ENCODE results near the gene ENPP1. TPM values are rescaled to one million over a fixed set of nuclear protein-coding genes. Genes with fewer than 3 reads are reported as not detected.
A peak's percentile ranks its signal among the peaks of the same experiment; 100 is the strongest.

Gene ENPP1
- total RNA-seq, 4 donors from 2014 or later: 10.0 to 54.7 (median 12.6) TPM

DNA sequence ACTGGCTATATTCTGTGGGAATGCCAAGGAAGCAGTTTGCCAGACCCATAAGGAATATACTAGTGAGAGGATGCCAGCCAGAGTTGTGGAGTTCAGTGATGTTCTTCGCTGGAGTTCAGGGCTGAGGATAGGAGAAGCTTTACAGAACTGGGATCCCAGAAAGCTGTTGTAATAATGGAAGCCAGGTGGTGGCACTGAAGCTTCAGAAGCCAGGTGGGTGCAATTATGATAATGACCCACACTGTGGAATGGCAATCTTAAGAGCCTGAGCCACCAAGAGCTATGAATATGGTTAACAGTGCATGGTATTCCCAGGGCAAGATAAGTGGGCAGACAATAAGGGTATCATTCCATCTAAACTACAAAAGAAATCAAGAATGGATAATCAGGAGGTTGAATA lies 25.1 kb upstream of the ENPP1 start:
- Histone ChIP-seq H3K27ac (no peak overlapping the region), H3K4me1 (peaks cover 0 to 17% (median 0%) of the 10 kb centered on the region in 3 donors), H3K9me3 (no peaks in the 10 kb centered on the region), H3K4me3 (no peak overlapping the region), H3K36me3 (no peaks in the 10 kb centered on the region), H3K27me3 (no peaks in the 10 kb centered on the region)
- ATAC-seq: no peak
- TF ChIP-seq EP300 (IDR thresholded peaks at IDR 0.05) (no peak), POLR2AphosphoS5 (IDR thresholded peaks at IDR 0.05) (no peak), POLR2A (IDR thresholded peaks at IDR 0.05) (no peak)
- TF ChIP-seq, protein P1, sequence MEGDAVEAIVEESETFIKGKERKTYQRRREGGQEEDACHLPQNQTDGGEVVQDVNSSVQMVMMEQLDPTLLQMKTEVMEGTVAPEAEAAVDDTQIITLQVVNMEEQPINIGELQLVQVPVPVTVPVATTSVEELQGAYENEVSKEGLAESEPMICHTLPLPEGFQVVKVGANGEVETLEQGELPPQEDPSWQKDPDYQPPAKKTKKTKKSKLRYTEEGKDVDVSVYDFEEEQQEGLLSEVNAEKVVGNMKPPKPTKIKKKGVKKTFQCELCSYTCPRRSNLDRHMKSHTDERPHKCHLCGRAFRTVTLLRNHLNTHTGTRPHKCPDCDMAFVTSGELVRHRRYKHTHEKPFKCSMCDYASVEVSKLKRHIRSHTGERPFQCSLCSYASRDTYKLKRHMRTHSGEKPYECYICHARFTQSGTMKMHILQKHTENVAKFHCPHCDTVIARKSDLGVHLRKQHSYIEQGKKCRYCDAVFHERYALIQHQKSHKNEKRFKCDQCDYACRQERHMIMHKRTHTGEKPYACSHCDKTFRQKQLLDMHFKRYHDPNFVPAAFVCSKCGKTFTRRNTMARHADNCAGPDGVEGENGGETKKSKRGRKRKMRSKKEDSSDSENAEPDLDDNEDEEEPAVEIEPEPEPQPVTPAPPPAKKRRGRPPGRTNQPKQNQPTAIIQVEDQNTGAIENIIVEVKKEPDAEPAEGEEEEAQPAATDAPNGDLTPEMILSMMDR (IDR thresholded peaks at IDR 0.05): no peak
- WGBS, 2 donors (ENCODE audit: low coverage in 1 of 2): 100% methylated on average over 1 of the region's 1 CpG; no CpG with 5 or more reads in 1 of the 2 donors

DNA sequence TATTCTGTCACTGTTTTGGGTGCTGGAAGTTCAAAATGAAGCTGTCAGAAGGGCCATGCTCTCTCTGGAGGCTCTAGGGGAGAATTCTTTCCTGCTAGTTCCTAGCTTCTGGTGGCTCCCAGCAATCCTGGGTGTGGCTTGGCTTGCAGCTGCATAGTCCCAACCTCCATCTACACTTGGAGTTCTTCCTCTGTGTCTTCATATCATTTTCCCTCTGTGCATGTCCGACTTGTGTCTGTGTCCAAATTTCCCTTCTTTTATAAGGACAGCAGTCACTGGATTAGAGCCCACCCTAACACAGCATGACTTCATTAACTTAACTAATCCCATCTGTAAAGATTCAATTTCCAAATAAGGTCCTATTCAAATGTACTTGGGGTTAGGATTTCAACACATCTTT lies 23.3 kb upstream of the ENPP1 start:
- no peak for TF ChIP-seq POLR2A (IDR thresholded peaks at IDR 0.05)
- TF ChIP-seq EP300 (IDR thresholded peaks at IDR 0.05): no peak
- TF ChIP-seq, protein P1 (IDR thresholded peaks at IDR 0.05): no peak
- TF ChIP-seq POLR2AphosphoS5 (IDR thresholded peaks at IDR 0.05): no peak
- Histone ChIP-seq H3K4me1 (peaks cover 0 to 14% (median 0%) of the 10 kb centered on the region in 3 donors), H3K36me3 (no peaks in the 10 kb centered on the region), H3K9me3 (no peaks in the 10 kb centered on the region), H3K27ac (no peak overlapping the region), H3K4me3 (no peak overlapping the region), H3K27me3 (no peaks in the 10 kb centered on the region)
- WGBS, 2 donors (ENCODE audit: low coverage in 1 of 2): 56 to 86% methylated on average over 1 of the region's 1 CpG
- no peak for ATAC-seq

DNA sequence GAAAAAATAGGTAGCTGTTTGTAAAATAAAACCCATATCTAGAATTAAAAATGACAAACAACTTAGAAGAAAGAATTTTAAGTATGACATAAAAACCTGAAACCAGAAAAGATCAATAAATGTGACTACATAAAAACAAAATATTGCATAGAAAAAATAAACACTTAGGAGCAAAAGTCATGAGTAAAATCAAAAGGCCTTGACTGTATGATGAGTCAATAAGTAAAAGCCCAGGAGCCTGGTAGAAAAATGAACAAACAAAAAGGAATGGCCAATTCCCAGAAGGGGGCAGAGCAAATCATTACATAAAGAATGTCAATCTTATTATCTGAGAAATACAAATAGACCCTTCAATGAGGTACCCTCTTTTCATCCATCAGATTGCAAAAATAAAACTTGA lies 20.7 kb upstream of the ENPP1 start:
- Histone ChIP-seq H3K4me3 (no peak overlapping the region), H3K36me3 (no peaks in the 10 kb centered on the region), H3K4me1 (peaks cover 0 to 14% (median 0%) of the 10 kb centered on the region in 3 donors), H3K27ac (no peak overlapping the region), H3K27me3 (no peaks in the 10 kb centered on the region), H3K9me3 (no peaks in the 10 kb centered on the region)
- TF ChIP-seq EP300 (IDR thresholded peaks at IDR 0.05) (no peak), POLR2A (IDR thresholded peaks at IDR 0.05) (no peak), POLR2AphosphoS5 (IDR thresholded peaks at IDR 0.05) (no peak)
- TF ChIP-seq, protein P1 (IDR thresholded peaks at IDR 0.05): no peak
- no peak for ATAC-seq

DNA sequence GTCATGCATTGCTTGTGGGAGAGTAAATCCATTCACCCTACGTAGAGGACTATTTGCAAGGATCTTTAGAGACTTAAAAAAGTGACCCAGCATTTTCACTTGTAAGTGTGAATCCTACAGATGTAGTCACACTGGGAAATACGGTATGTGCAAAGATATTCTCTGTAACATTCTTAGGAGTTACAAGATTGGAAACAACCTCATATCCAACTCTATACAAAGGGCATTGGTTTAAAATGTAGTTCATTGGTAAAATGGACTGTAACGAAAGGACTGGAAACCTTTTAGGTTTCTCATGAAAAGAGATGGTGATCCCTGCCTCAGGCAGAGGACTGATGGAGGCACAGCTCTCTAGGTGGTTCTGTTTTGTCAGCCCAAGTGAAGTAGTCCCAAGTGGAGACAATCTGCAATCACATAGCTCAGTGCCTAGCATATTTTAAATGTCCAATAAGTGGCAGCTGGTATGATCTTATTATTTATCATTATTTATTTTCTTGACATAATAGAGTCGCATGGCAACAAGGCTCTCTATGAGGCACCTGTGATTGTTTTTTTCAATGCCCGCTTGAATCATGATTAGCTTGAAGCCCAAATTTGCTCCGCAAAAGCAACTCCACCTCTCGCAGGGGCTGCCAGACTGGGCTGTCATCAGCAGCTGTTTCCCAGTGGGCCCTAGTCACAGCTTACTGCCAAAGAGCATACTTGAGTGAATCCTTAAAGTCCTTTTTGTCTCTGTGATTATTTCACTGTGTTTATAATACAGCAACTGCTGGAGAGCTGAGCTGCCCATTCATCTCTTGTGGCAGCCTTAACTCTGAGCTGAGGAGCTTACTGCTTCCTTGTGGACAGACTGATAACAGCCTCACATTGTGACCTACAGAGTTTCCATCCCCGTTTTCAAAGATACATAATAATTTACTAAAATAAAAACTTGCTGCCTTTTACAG lies 19.8 kb upstream of the ENPP1 start:
- peaks cover 0 to 14% (median 0%) of the 10 kb centered on the region in 3 donors for H3K4me1 ChIP-seq
- peak; percentile 70 for ATAC-seq
- no peaks in the 10 kb centered on the region for H3K36me3 ChIP-seq
- H3K27ac ChIP-seq: peak overlapping the region in 1 of 4 donors; percentile 11
- H3K9me3 ChIP-seq: no peaks in the 10 kb centered on the region
- no peak overlapping the region for H3K4me3 ChIP-seq
- TF ChIP-seq, protein P1 (IDR thresholded peaks at IDR 0.05): peak in 1 of 4 experiments; percentile 44
- TF ChIP-seq EP300 (IDR thresholded peaks at IDR 0.05): no peak
- TF ChIP-seq POLR2AphosphoS5 (IDR thresholded peaks at IDR 0.05): no peak
- TF ChIP-seq POLR2A (IDR thresholded peaks at IDR 0.05): no peak
- H3K27me3 ChIP-seq: no peaks in the 10 kb centered on the region
- 22 to 51% methylated on average over 7 to 8 of the region's 8 CpGs for WGBS, 2 donors (ENCODE audit: low coverage in 1 of 2)

DNA sequence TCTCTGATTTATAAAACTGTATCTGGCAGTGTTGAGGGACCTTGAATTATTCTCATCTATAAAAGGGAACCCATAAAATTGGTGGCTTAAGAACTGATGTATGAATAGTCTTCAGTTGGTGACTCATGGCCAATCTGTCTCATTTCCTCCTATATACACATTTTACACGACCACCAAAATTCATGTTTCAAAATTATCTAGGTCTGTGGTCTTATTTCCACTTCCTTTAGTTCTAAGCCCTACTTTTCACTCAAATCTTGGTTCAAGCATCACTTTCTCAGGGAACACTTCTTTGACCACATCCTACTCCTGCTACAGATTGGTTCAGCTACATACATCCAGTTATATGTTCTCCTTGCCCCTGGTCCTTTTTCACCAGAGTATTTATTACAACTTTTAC lies 18.6 kb upstream of the ENPP1 start:
- Histone ChIP-seq H3K27me3 (no peaks in the 10 kb centered on the region), H3K4me1 (peaks cover 0 to 14% (median 0%) of the 10 kb centered on the region in 3 donors), H3K36me3 (no peaks in the 10 kb centered on the region), H3K27ac (no peak overlapping the region), H3K4me3 (no peak overlapping the region), H3K9me3 (no peaks in the 10 kb centered on the region)
- TF ChIP-seq EP300 (IDR thresholded peaks at IDR 0.05) (no peak), POLR2AphosphoS5 (IDR thresholded peaks at IDR 0.05) (no peak)
- TF ChIP-seq, protein P1 (IDR thresholded peaks at IDR 0.05): no peak
- 38 to 56% methylated on average over 1 of the region's 1 CpG for WGBS, 2 donors (ENCODE audit: low coverage in 1 of 2)
- ATAC-seq: no peak

Measured in gastroesophageal sphincter (tissue), 4 donors.